T-helper 1 cell treated with Interleukin-12 subunit alpha and Interleukin-12 subunit beta and Interleukin-4 antibody, amounts not matched to agents 30 ng/mL and 1 ng/mL, for 36 hours (primary cell): ENCODE results near the gene ID4. TPM values are rescaled to one million over a fixed set of nuclear protein-coding genes. Genes with fewer than 3 reads are reported as not detected.

Experiments used
- intact Hi-C: fragments of 100-400 bp; cut with micrococcal nuclease; formaldehyde crosslinking; loops from one replicate; pipeline ENCODE4 v1.15.1; 2024
- total RNA-seq: library from RNA; stranded (reverse); gene quantifications from 2 replicates; pipeline ENCODE4 v1.2.3, GENCODE V29; 2022

Gene ID4
- total RNA-seq, 1 donor from 2014 or later, result not detected

DNA sequence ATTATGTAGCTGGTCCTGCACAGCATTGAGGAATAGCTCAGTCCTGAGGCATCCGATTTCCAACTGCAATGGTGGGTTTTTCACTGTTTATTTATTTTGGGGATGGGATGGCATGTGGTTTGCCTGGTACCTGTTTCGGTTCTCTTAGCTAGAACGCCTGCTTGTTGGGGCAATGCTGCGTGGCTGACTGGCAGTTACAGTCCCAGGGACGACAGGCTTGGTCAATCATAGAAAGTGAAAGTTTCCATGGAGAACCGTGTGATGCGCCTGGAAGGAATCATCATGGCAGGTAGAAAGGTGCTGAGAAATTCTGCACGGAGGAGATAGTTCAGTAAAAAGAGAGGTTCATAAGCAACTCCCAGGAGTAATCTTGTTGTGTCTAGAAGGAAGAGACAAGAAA is 18.4 kb downstream of the ID4 start:
- intact Hi-C loops, result no loop called here

DNA sequence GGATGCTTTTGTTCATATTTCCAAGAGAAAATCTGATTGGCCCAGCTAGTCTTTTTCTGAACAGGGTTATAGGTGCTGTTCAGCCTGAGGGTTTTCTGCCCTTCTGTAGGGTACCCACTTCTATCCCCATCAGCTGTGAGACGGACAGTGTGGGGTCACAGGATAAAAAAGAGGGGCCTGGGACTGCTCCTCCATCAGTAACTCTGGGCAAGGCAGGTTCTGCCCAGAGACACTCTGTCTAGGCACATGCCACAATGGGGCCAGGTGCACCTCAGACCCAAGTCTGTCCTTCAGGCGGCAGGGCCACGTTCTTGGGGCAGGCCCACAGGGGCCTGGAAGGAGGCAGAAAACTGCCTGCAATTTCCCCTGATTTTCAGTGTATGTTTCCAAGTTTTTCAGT is 20.0 kb downstream of the ID4 start:
- intact Hi-C loops, result no loop called here

DNA sequence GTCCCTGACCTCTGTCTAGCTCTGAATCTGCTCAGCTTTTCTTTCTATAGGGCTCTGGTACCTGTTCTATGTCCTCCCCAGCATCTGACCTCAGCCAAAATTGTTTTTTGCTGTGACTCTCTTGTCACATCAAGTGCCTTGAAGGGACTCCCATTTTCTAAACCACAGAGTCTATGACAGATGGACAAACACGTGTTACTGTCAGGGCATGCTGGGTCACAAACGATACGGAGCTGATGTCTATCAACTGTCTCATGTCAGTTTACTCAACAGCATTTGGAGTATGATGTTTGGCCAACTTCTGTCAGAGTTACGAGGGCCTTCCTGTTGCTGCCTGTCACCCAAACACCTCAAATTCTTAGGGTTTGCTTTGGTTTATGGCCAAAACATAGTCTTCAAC is 20.5 kb downstream of the ID4 start:
- intact Hi-C loops, result no loop called here

DNA sequence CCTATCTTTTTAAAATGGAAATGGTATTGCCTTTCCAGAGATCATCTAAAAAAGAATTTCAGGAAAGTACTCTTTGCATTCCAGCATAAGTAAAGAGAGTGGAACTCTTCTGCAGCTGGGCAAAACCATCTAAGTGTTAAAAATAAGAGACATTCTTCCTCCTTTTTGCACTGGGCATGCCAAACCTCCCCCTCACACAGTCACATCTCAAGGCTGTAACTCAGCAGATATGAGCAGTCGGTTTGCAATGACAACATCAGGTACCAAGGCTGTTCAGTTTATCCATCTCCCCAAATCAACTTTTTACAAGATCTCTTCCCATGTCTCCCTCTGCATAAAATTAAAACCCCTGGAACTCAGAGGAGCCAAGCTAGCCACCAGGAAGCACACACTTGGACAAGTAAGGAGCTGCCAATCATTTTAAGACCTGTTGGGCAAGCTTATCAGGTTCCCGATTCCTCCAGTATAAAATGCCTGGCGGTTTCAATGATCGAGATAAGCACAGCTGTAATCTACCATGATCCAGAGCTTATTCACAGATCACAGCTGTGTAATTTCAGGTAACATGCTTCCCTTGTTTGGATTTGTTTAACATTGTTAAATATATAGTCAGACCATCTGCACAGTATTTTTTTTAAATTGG is 23.2 kb downstream of the ID4 start:
- intact Hi-C loops, result no loop called here

DNA sequence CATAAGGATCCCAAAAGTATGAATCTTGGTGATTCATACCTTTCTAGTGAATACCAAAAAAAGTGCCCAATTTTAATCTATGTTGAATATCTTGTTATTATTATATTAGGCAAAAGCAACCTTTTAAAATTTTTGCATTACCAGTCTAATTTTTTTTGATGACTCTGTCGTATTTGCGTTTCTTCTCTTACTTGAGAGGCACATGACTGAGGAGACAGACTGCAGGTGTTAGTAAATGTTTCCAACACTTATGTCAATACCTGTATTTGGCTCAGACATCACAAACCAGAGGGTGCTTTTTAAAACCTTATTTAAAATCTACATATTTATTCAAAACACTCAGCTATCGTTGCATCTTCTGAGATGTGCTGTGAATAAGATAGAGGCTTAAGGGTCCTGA is 27.1 kb downstream of the ID4 start:
- intact Hi-C loops, result no loop called here

- intact Hi-C loops, result no loop called here
Observed at GRCh38 chr6:19865178-19865577, 28.0 kb downstream of the ID4 start.

- intact Hi-C loops, result no loop called here
Observed at GRCh38 chr6:19866173-19866984, 29.2 kb downstream of the ID4 start.

DNA sequence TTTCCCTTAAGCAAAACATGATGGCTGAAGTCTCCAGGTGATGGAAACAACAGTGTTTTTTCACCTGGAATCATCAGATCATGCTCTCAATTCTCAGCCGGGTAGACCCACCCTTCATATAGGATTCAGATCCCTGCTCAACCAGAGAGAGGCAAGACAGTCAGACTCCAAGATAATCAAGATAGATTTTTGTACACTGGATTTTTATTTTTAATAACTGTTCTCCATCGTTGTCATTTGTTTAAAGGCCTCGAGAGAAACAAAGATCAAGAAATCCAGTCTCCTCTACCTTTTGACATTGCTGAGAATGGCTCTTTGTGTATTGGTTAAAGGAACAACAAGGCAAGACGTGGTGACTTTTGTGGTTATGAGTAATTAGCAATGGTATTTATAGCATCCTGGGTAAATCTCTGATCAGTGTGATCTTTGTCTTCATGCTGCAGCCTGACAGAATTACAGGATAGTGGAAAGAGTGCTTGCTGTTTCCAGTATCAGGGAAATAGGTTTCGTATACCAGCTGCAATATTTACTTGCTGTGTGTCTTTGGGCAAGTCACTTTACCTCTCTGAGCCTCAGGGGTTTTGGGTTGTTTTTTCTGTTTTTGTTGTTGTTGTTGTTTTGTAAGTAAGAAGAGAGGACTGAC is 29.9 kb downstream of the ID4 start:
- intact Hi-C loops, result no loop called here

- intact Hi-C loops, result no loop called here
Observed at GRCh38 chr6:19869464-19869863, 32.3 kb downstream of the ID4 start.

GRCh38 chr6:19870322-19870721 is 33.2 kb downstream of the ID4 start:
- intact Hi-C loops, result no loop called here

DNA sequence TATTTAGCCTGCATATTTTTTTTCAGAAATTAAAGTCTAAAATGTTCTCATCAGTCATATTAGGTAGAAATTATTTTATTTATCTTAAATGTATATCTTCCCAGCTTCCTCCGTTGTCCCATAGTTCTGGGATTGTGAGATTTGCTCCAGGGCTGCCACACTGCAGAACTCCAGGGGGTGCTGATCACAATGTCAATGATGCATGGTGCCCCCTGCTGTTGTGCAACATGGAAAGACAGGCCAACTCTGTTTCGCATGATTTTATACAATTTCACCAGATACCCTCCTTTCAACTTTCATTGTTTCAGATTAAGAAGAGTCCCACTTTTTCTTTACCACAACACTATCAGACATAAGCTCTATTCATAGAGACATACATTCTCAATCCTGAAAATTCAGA is 35.9 kb downstream of the ID4 start:
- intact Hi-C loops, result no loop called here

GRCh38 chr6:19876672-19877071 is 39.5 kb downstream of the ID4 start:
- intact Hi-C loops, result no loop called here

DNA sequence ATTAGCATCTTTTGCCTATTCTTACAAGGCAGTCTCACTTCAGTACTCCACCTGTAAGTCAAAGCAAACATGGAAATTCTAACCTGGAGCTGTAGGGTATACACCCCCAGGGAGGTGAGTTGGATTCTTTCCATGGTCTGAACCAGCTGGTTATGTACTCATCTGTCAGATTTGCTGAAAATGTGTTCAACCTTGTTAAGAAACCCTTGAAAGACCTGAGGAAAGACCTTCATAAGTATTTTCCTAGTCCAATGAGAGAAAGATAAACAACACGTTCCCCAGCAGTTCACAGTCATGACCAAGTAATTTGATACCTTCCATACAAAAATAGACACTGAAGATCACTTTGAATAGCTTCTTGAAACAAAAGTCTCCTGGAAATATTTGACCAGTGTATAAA is 42.5 kb downstream of the ID4 start:
- intact Hi-C loops, result no loop called here

DNA sequence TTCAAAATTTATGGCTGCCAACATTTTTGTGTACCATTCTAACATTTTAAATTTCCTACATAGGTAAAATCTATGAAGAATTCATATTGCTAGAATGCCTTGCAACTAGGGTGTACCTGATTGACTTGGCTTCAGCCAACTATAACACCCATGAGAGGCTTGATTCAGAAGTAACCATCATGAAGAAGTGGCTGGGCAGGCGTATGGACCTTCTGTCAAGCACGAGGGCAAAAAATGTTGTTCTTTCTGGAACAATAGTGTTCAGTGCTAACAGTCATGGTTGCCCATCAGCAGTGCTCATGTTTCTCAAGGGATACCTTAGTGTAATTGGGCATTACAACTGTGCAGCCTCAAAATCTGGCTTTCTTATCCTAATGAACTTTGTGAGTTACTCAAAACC is 42.9 kb downstream of the ID4 start:
- intact Hi-C loops, result no loop called here

DNA sequence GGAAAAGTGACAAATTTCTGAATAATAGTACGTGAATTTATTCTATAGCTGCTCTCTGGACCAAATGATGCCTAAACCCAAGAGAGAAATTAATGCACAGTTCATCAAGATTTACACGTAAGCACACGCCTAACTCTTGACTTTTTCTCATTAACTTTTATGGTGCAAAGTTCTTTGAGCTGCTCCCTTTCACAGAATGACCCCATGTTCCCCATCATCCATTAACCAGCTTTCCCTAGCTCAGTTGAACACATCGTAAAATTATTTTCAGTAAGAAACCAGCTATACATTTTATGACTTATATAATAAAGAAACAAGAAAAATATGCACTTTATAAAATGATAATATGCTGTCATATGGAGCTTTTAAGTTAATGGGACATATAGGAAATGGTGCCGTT is 54.3 kb downstream of the ID4 start:
- intact Hi-C loops, result no loop called here
